Measurements from ENCODE around the gene HIBADH.

- TF ChIP-seq CTCF (IDR thresholded peaks at IDR 0.05) (no peak), POLR2A (IDR thresholded peaks at IDR 0.05) (no peak)
These were observed 116.1 kb downstream of the HIBADH start for GRCh38 chr7:27546610-27547009.

Measured in testis (tissue), 2 donors.